ENCODE measurements around the gene DNASE1L3.

DNA sequence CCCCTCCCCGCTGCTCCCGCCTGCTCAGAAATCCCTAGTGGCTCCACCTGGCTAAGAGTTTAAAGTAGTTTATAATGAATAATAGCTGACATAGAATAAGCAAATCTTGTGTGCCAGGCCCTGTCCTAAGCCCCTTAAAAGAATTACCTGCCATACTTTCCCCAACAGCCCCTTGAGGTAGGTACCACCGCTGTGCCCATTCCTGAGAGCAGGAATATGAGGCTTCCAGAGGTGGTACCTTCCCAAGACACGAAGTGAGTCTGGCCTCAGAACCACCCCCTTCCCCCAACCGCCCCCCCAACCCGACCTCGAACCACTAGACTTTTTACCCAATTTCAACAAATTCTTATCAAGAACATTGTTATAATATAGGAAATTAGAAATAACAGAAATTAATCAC lies 28.1 kb upstream of the DNASE1L3 start:
- TF ChIP-seq CTCF (IDR thresholded peaks at IDR 0.05) (no peak), POLR2AphosphoS5 (IDR thresholded peaks at IDR 0.05) (no peak), EP300 (IDR thresholded peaks at IDR 0.05) (no peak)

Measured in esophagus muscularis mucosa (tissue), 4 donors.